AG09319 (cell line): ENCODE results near the gene MSMB.
"Not testable (repeated sequence)": the region's sequence is repeated elsewhere in the genome, so short reads cannot be mapped to it uniquely, and the experiment has no call there.

Experiments used
- DNase-seq: peaks from one replicate; pipeline ENCODE4 v3.0.0-alpha.2; 2010; ENCODE audit warnings: low read depth; ENCODE audit errors: extremely low read depth
- CTCF ChIP-seq: IDR thresholded peaks from 2 replicates; pipeline ENCODE4 v1.5.1; 2011; ENCODE audit warnings: low read depth, mild to moderate bottlenecking, inconsistent platforms, low read length, moderate library complexity

MSMB gene

GRCh38 chr10:46014206-46014605 lies 31.9 kb downstream of the MSMB start:
- DNase-seq: no peak
- TF ChIP-seq CTCF: no peak

- DNase-seq: no peak
- TF ChIP-seq CTCF: no peak
Measured at GRCh38 chr10:46012746-46013145, 33.3 kb downstream of the MSMB start.

DNA sequence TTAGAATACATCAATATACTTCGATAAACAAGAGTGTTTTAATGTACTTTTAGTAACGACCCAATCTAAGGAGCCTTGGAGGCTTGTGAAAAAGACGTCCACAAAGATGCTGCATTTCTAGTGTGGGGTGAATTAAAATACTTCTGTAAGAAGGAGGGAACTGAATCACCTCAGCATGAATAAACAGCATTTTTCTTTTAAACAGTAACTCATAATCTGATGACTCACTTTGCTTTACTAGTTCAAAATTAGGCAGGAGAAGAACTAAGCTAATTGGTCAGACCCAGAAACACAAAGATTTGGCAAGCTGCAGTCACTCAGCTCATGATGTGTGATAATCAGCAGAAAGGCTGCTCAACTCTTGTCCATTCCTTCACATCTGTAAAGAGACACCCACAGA lies 39.9 kb downstream of the MSMB start:
- DNase-seq: no peak
- TF ChIP-seq CTCF: no peak

GRCh38 chr10:46005383-46005782 lies 40.7 kb downstream of the MSMB start:
- TF ChIP-seq CTCF: no peak
- DNase-seq: no peak

DNA sequence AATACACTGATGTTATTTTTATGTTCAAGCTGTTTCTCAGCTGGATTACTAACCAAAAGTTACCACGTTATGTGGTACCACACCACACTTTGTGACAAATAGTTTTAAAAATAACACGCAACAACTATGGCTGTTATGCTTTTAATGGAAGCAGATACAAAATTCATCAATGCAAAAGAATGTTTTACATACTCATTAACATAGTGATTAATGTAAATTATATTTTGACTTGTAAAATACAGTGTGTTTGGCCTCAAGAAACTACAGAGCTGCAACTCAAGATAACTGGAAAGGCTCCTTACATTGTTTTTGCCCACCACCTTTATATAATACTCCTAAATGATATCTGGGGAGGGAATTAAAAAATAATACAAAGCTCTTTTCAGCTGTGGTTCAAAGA lies 41.1 kb downstream of the MSMB start:
- no peak for DNase-seq

DNA sequence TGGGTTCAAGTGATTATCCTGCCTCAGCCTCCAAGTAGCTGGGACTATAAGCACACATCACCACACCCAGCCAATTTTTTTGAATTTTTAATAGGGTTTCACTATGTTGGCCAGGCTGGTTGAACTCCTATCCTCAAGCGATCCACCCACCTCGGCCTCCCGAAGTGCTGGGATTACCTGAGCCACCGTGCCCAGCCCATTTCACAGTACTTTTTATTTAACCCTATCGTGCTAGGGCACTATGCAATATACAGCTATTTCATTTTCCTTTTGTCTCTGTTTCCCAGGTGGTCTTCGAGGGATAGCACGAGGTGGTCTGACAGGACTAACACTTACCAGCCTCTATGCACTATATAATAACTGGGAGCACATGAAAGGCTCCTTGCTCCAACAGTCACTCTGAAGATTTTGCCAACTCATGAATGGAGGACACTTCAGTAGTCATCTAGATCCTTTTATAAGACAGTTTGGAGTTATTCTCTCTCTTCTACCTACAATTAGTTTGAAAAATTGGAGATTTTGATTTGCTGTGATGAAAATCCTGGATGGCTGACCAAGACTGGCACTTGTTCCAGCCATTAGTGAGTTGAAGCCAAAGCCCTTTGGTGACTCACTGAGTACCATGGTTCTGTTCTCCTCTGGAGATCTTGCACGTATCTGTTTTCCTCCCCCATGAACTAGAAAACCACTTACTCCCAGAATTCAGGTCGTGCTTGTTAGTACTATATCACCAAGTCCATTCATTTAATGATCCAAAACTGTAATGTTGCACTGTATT lies 43.0 kb downstream of the MSMB start:
- no peak for DNase-seq
- TF ChIP-seq CTCF: no peak

More for the DNA sequence above, 41.1 kb downstream of the MSMB start:
- TF ChIP-seq CTCF: no peak

DNA sequence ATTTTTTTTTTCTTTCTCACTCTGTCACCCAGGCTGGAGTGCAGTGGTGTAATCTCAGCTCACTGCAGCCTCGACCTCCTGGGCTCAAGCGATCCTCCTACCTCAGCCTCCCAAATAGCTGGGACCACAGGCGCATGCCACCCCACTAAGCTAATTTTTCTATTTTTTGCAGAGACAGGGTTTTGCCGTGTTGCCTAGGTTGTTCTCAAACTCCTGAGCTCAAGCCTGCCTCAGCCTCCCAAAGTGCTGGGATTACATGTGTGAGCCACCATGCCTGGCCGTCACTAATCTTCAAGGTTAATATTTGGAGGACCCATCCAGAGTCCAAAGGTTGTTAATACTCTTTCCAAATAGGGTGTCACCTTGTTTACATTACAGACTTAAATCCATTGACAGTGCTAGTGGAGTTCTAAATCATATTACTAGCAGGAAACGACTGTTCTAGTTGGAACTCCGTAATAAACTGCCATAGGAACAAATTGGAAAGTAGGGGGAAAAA lies 43.8 kb downstream of the MSMB start:
- DNase-seq: not testable (repeated sequence)

- DNase-seq: no peak
- no peak for TF ChIP-seq CTCF
Measured at GRCh38 chr10:46001187-46001756, 44.8 kb downstream of the MSMB start.
